Choroid plexus epithelial cell (primary cell): ENCODE measurements around the gene TTC21B.

Experiments used
- DNase-seq: peaks from one replicate; pipeline ENCODE4 v3.0.0-alpha.2; 2010; ENCODE audit warnings: low read depth
- H3K4me3 ChIP-seq: 2 replicates; pipeline ENCODE4 v1.5.1; 2011; ENCODE audit warnings: low read depth, mild to moderate bottlenecking, control low read depth, low read length, moderate library complexity
- TF ChIP-seq, protein P1 (sequence below): conservative IDR thresholded peaks from 2 replicates; pipeline ENCODE4 v1.5.1; 2011; ENCODE audit warnings: low read depth, mild to moderate bottlenecking, control low read depth, inconsistent platforms, low read length, moderate library complexity

TTC21B gene

DNA sequence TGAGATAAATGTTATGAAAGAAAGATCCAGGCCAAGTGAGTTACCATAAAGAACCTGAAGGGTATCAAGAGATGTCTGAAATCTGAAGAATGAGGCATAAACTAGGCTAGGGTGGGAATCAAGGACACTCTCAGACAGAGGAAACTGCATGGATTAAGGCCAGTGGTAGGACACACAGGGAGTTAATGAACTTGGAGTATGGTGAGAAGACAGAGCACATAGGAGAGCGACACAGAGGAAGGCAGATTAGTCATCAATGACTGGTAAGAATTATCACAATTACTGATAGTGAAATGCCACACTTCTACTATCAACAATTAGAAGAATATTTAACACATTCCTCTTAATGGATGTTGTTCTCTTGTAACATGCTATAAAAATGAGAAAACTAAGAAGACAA, 76.9 kb downstream of the TTC21B start:
- TF ChIP-seq, protein P1, sequence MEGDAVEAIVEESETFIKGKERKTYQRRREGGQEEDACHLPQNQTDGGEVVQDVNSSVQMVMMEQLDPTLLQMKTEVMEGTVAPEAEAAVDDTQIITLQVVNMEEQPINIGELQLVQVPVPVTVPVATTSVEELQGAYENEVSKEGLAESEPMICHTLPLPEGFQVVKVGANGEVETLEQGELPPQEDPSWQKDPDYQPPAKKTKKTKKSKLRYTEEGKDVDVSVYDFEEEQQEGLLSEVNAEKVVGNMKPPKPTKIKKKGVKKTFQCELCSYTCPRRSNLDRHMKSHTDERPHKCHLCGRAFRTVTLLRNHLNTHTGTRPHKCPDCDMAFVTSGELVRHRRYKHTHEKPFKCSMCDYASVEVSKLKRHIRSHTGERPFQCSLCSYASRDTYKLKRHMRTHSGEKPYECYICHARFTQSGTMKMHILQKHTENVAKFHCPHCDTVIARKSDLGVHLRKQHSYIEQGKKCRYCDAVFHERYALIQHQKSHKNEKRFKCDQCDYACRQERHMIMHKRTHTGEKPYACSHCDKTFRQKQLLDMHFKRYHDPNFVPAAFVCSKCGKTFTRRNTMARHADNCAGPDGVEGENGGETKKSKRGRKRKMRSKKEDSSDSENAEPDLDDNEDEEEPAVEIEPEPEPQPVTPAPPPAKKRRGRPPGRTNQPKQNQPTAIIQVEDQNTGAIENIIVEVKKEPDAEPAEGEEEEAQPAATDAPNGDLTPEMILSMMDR, result no peak
- no peak overlapping the region for H3K4me3 ChIP-seq
- DNase-seq, result peak; percentile 16

DNA sequence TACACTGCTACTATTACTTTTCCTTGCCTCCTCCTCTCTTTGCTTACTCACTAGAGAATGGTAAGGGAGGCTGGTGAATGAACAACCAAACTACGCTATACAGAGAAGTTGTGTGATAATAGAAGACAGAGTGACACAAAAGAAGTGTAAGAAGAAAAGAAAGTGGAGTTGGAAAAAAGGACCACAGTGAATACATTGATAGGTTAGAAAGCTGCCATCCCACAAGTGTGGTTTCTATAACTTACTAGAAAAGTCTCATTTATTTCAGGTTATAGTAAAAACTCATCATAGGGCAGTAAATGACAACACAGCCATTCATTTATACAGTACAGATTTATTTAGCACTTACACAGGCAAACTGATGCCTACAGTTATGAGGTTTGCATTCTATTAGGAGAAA, 77.3 kb downstream of the TTC21B start:
- DNase-seq, result no peak
- TF ChIP-seq, protein P1, result no peak
- no peak overlapping the region for H3K4me3 ChIP-seq

DNA sequence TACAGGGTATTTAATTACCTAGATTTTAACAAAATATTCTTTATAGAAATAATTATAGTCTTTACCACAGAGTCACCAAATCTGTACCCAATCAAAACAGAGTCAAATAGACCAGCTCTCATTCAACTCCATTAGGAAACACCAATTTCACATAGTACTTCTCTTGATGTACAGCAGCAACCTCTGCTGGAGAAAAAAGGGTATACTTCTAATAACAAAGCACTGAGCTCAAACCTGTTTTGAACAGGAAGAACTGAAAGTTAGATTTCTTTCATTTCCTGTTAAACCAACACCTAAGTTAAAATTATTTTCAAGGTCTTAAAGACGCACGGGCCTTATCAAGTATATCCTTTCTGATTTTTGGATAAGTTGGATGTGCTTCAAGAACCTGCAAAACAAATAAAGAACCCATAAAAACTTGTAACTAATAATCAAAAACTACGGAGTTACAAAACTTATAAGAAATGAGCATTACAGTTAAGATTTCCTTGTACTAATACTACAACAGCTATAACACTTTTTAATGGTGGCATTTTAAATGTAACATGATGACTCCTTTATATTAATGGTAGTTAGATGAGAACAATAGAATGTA, 79.0 kb downstream of the TTC21B start:
- TF ChIP-seq, protein P1, result peak; percentile 68
- peak; percentile 88 for DNase-seq
- no peak overlapping the region for H3K4me3 ChIP-seq

DNA sequence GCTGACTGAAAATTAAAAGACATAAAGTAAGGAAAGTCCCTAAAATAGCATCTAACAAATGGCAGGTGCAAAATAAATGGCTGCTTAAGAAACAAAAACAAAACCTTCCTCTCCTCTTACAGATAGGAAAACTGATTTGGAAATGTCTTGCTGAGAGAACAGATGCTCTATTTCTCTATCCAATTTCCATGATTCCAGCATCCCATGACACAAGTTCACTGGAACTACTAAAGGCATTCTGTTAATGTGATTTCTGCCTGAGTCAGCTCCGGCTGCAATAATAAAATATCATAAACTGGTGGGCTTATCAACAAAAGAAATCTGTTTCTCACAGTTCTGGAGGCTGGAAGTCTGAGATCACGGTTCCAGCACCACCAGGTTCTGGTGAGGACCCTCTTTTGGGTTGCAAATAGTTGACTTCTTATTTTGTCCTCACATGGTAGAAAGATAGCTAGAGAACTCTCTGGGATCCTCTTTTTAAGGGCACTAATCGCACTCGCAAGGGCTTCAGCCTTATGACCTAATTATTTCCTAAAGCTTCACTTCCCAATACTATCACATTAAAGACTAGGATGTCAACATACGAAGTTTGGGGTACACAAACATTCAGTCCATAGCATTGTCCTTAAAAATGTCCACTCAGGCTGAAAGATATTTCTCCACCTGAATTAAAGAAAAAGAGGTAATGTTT, 81.3 kb downstream of the TTC21B start:
- no peak overlapping the region for H3K4me3 ChIP-seq
- DNase-seq, result no peak
- TF ChIP-seq, protein P1, result no peak

DNA sequence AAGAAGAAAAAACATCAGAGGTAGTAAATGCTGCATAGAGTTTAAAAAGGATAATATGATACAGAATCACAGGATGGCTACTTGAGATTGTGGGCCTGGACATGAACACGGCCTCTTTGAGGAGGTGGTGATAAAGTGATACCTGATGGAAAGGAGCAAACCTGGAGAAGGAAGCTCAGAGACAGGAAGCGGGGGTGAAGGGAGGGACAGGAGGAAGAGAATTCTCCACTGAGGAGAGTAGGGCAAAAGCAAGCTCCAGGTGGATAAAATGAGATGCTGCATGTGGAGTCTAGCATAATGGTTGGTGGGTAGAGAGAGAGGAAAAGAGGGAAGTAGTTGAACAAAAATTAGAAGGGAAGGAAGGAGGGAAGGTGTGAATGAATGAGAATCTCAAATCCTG, 82.6 kb downstream of the TTC21B start:
- no peak overlapping the region for H3K4me3 ChIP-seq
- TF ChIP-seq, protein P1, result no peak

DNA sequence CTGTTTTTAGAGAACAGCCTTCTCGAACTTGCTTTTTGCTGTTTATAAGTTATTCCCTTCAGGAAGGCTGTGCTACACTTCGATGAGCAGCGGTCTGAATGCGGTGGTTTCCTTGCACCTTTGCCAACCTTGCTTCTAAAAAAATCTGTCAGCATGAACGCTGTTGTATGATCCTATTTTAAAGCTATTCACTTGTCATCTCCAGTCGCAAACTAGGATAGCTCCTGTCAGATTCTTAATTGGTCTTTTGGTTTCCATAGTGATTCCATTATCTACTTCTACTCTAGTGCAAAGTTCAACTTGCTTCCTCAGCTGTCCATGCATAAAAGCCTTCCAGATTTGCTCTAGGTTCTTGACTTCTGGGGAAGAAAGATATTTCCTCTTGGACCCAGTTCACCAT, 83.2 kb downstream of the TTC21B start:
- no peak overlapping the region for H3K4me3 ChIP-seq
- TF ChIP-seq, protein P1, result no peak
- DNase-seq, result no peak

More for the DNA sequence above, 82.6 kb downstream of the TTC21B start:
- DNase-seq, result no peak

DNA sequence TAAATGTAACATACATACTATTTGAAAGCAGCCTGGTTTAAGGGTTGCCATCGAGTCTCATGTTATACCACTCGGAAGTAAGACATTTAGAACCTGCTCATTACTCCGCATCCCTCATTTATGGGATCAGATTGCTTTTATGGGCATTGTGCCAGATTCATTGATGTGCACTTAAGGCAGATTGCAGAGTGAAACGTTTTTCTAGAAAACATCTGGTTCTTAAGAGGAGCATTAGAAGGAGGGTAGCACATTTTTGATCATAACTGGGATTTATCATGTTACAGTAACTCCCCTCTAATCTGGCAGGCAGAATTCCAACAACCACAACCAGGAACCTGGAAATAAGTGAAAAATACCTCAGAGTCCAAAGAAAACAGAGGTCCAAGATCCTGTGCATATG, 85.4 kb downstream of the TTC21B start:
- peak; percentile 60 for DNase-seq
- TF ChIP-seq, protein P1, result no peak
- H3K4me3 ChIP-seq, result no peak overlapping the region
